Measurements from ENCODE around the gene UBR3. TPM values are rescaled to one million over a fixed set of nuclear protein-coding genes. Genes with fewer than 3 reads are reported as not detected.

Gene UBR3
- total RNA-seq, 1 experiment from 2014 or later = 16.4 TPM

GRCh38 chr2:170031288-170031687, 204.0 kb downstream of the UBR3 start:
- Mint-ChIP-seq H3K4me1 (peaks cover 25% of the 10 kb centered on the region), H3K4me3 (no peak overlapping the region), H3K27ac (no peak overlapping the region), H3K9me3 (peaks cover 20% of the 10 kb centered on the region), H3K27me3 (ENCODE audit: low read depth) (no peaks in the 10 kb centered on the region), H3K36me3 (peaks cover 24% of the 10 kb centered on the region)
- ATAC-seq = no peak
- ChIA-PET POLR2A (no interaction called here), CTCF (no interaction called here)
- DNase-seq (ENCODE audit: low spot score) = no peak
- no peak for TF ChIP-seq ZNF219 (CRISPR knock-in tag; IDR thresholded peaks at IDR 0.05; ENCODE audit: borderline replicate concordance)
- no peak for TF ChIP-seq ZSCAN18 (CRISPR knock-in tag; IDR thresholded peaks at IDR 0.05)
- no peak for TF ChIP-seq ZNF416 (CRISPR knock-in tag; IDR thresholded peaks at IDR 0.05)

GRCh38 chr2:170034596-170034995, 207.3 kb downstream of the UBR3 start:
- TF ChIP-seq ARID4B (CRISPR knock-in tag; IDR thresholded peaks at IDR 0.05; ENCODE audit: borderline replicate concordance) (no peak), NFE2L1 (CRISPR knock-in tag; IDR thresholded peaks at IDR 0.05) (no peak), IRF1 (CRISPR knock-in tag; IDR thresholded peaks at IDR 0.05) (no peak), CREB1 (CRISPR knock-in tag; IDR thresholded peaks at IDR 0.05) (no peak), USF1 (CRISPR knock-in tag; IDR thresholded peaks at IDR 0.05) (no peak), NR1H2 (CRISPR knock-in tag; IDR thresholded peaks at IDR 0.05) (no peak), TEAD1 (CRISPR knock-in tag; IDR thresholded peaks at IDR 0.05) (no peak), STAT6 (CRISPR knock-in tag; conservative IDR thresholded peaks at IDR 0.05; ENCODE audit: low read depth) (no peak), ATF2 (CRISPR knock-in tag; IDR thresholded peaks at IDR 0.05; ENCODE audit: borderline replicate concordance, low read depth) (no peak)
- no peak for DNase-seq (ENCODE audit: low spot score)
- Mint-ChIP-seq H3K4me3 (no peak overlapping the region), H3K4me1 (peaks cover 10% of the 10 kb centered on the region), H3K9me3 (peaks cover 20% of the 10 kb centered on the region), H3K27me3 (ENCODE audit: low read depth) (no peaks in the 10 kb centered on the region), H3K27ac (no peak overlapping the region), H3K36me3 (peaks cover 24% of the 10 kb centered on the region)
- no peak for ATAC-seq
- POLR2A ChIA-PET = no interaction called here
- CTCF ChIA-PET = no interaction called here

Data from WTC11 (cell line).